ENCODE measurements around the gene OTP.

Gene OTP

DNA sequence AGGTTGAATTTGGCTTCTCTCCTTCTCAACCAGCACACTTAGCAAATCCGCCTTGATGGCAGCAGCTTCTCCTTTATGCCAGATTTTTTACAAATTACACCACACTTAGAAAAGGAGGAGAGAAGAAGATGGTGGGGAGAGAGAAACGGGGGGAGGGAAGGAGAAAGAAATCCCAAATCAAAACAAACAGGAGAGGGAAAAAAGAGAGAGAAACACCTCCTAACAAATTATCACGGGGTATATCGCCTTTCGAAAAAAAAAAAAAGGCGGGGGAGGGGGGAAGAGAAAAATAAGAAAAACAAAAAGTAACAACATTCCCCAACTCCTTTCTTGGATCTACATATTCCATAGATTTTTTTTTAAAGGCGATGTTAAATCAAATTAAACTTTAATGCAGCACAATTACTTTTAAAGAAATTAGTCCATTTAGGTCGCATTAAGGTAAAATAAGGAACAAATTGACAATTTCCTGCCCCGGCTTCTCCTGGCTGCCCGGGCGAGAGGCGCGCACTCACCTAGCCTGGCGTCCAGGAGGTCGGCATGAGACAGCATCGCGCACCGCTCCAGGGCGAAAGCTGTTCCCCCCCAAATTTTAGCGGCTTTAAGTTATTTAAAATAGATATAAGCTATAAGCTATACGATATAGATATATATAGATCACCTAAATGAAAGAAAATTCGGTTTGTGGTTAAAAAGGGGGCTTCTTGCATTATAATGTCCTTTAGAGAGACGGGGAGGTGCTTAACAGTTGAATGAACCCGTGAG is at the start of gene OTP:
Gene OTP (minus strand): TSS at position 716 of the 765 bp plus-strand sequence. CDS start 164 bp downstream, at position 552.
- DNase-seq: peak; percentile 49

DNA sequence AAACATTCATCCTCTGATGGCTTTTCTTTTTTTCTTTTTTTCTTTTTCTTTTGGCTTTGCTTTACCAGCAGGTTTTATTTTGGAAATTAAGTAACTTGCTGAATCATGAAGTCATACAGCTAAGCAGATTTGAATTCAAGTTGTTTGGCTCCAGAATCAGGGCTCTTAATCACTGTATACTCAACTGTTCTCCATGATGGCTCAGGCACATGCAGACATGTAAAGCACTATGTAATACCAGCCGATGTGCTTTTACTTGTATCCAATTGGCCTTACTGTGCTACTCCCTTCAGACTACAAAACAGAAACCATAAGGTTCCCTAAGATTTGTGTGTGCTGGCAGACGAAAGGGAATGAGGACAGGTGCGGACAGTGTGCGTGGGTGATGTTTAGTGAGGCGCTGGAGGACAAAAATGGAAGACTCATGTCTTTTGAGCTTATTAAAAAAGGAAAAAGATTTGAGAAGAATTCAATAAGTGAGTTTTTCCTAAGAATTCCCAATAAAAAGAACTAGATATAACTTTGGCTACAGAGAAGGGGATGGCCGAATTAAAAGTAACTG is 44.7 kb upstream of the OTP start:
- no peak for DNase-seq

DNA sequence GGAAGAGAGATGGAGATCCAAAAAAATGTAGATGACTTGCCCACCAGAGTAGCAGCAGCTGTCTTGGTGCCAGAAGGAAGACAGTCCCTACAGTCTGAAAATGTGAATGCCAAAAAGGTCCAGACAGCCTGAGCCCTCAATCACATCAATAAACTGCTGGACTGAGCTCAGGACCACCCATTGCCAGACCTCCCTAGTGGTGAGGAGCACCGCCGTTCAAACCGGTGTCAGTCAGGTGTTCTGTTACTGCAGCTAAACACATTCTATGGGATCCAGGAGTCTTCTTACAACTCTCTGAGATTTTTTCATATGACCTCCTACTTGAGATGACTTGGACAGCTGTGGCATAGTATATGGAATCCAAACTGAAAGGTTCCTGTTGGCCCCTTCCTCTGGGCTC is 32.0 kb upstream of the OTP start:
- no peak for DNase-seq

DNA sequence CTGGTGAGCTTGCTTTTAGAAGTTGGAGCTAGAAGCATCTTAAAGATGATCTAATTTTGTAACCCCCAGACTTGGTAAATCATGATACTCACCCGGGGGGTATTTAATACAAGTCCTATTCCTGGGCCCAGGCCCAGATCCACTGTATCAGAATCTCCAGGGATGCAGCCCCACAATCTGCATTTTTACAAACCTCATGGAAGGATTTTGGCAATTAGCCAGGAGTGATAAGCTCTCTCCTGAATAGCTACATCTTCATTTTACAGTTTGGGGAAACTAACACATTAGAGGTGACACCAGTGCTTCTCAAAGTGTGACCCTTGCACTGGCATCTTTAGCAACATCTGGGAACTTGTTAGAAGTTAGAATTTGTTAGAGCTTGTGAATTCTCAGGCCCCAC is 31.2 kb upstream of the OTP start:
- DNase-seq: no peak

DNA sequence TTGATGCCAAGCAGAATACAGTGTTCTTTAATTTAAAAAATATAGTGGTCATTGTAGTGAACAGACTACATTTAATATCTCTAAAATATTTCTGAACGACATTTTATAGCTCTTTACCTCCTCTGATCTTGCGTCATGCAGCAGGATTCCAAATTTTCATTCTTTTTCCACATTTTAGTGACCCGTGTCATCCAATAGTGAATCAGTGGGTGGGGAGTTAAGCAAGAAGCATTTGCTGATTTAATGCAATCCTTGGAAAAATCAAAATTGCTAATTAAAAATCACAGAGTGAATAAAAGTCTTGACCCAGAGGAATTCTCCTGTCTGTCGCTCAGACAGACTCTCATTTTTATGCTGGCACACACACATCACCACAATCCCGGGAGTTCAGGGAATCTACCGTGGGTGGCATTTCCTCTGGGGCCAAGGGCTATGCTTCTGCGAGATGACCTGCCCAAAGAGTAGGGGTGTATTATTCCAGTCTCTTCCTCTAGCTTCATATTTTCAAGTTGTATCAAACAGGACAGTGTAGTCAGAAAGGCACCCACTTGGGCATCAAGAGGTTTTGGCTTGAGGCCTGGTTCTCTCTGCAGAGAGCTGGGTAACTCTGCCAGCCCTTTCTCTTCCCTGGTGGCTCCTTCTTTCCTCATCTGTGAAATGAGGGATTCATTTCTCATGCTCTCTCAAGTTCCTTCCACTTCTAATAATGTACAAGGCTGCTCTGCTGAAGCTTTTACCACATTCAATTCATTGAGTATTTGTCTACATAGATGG is 24.8 kb upstream of the OTP start:
- DNase-seq: no peak

DNA sequence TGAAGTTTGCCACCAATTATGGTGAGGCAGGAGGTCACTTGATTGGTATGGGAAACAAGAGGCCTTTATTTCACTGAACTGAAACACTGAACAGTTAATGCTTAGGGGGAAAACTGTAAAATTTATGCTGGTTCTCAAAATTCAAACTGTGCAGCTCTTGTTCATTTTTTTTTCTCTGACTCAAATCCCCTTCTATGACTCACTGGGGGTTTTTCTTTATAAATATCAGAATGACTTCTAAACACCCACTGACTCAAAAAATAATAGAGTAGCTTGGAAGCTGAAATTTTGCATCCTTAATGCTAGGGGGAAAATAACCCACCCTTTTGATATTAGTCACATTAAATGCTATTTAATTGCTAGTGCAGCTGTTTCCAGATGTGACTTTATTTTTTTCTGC is 24.1 kb upstream of the OTP start:
- DNase-seq: no peak

DNA sequence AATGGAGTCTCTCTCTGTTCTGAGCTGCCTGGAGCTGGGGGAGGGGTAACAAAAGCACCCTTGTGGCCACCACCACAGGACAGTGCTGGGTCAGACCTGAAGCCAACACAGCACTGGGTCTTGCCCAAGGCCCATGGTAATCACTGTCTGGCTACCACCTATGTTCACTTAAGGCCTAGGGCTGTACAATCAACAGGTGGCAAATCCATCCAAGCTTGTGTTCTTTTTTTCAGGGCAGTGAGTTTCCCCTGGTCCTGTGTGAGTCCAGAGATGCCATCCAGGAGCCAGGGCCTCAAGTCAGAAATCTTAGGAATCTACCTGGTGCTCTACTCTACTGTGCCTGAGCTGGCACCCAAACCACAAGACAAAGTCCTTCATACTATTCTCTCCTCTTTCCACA is 20.1 kb upstream of the OTP start:
- no peak for DNase-seq

DNA sequence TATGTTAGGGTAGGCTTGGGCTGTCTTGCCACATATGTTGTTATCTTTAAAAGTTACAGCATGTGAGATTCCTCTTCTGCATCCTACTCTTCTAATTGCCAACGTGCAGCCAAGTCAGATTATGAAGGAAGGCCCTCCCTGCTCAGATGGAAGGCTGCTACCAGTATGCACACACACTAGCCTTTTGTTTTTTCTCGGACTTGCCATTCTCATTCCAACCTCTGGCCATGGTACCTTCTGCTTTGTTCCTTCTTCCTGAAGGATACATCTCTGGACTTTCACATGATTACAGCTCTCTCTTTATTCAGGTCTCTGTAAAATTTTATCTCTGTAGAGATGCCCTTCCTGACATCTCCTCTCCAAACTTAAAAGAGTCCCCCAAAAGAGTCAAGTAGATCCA is 12.8 kb upstream of the OTP start:
- DNase-seq: no peak

DNA sequence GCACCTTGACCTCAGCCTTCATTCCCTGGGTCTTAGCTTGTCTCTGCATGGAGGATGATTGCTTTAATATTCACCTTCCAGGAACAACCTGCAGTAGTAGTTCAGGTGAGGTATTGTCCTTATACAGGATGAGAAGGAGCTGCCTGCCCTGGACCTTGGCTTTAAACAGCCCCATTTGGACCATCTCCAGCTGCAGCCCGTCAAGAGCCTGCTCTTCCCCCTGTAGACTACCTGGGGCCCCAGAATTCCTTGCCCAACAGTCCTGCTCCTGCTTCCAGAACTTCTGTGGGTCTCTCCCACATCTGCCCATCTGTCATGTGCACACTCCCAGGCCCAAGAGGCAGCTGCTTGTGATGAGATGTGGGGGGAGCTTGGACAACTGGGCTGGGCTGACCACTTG is 12.2 kb upstream of the OTP start:
- DNase-seq: no peak

DNA sequence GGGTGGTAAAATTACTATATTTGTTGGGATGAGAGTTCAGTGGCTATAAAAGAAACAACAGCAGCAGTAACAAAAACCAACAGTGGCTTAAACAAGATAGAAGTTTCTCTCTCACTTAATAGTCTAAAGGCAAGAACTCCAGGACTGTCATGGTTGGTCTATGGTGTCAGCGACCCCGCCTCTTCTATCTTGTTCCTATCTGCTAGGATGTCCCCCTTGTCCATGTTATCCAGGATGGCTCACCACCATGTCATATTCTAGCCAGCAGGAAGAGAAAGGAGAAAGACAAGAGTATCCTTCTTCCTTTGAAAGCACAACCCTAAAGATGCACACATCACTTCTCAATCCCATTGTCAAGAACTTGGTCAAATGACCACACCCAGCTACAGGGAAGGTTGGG is 11.3 kb upstream of the OTP start:
- DNase-seq: no peak

DNA sequence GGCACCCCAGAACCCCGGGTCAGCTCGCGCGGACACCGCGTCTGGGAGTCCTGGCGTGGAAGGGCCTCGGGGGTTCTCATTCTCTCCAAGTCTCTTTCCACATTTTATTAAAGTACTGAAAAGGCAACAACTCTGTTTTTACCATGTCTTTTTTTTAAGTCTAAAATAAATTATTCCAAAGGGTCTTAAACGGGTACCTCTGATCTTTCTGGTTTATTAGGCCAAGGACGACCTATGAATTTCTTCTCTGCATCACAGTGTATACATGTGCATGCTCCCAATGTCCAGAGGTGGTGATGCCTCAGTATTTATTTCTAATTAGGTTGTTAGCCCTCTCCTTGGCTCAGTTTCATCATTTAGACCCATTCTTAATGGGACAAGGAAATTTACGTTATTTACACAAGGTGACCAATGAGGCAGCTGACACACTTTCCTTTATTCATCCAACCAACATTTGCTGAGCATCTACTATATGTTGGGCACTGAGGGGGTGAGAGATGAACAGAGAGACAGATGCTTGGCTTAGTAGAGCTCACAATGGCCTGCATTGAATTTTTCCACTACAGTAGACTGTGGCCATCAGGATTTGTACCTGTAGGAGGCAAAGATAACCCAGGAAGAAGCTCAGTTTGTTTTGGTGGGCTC is 7.6 kb upstream of the OTP start:
- no peak for DNase-seq

DNA sequence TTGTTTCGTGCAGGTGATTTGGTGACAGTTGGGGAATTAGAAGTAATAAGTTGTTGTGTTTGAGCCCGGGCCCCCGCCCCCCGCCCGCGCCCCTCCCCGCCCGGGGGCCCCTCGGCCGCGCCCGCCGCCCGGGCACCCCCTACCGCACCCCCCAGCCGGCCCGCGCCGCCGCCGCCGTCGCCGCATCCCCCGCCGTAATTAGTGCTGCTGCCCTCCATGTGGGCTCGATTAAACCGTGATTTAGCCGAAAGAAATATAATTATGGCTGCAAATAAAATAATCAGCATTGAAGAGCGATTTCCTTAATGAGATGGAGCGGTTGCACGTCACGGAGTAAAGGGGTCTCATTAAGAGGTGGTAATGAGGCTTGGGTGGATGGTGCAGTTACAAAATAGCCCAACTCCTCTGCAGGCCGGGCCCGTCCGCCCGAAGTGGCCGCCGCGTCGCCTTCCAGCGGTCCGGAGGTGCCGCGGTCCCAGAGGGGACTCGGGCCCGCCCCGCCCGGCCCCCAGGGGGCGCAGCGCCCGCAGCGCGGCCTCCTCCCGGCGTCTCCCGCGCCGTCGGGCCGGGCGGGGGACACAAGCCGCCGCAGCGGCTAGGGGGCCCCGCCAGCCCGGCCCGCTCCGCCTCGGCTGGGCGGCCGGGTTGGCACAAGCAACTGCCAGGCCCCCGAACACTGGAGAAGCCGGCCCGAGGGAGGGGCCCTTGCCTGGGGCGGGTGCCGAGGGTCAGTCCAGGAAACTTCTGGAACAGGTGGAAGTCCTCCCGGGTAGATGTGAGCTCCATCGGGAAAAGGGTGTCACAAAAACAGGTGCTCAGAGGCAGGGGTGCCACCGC is 6.9 kb upstream of the OTP start:
- DNase-seq: peak; percentile 80

DNA sequence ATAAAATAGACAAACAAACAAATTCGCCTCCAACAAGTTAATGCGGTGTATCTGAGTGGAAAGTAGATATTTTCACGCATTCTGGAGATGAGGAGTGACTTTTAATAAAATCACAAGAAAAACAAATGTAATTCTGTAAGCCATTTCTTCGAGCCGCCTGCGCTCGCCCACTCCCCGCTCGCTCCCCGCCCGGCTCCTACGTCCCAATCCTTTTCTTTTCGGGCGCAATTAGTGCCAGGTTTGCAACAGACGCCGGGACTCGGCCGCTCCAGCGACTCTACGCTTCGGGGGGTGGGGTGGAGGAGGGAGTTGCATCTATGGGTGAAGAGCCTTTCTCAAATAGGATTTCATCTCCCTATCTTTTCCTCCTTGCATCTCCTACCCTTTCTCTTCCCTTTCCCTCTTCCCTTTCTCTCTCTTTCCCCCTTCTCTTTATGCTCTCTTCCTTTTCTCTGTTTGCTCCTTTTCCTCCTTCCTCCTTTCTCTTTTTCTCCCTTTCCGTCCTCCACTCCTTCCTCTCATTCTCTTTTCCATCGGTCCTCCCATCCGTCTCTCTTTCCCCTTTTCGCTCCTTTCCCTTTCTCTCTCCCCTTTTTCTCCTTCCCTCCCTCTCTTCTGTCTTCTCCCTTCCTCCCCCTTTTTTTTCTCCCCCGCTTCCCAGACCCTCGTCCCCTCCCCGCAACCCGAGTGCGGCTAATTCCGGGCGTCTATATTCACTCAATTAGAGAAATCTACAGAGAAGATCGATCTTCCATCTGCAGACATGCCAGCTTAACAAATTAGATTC is 6.1 kb upstream of the OTP start:
- peak; percentile 47 for DNase-seq

DNA sequence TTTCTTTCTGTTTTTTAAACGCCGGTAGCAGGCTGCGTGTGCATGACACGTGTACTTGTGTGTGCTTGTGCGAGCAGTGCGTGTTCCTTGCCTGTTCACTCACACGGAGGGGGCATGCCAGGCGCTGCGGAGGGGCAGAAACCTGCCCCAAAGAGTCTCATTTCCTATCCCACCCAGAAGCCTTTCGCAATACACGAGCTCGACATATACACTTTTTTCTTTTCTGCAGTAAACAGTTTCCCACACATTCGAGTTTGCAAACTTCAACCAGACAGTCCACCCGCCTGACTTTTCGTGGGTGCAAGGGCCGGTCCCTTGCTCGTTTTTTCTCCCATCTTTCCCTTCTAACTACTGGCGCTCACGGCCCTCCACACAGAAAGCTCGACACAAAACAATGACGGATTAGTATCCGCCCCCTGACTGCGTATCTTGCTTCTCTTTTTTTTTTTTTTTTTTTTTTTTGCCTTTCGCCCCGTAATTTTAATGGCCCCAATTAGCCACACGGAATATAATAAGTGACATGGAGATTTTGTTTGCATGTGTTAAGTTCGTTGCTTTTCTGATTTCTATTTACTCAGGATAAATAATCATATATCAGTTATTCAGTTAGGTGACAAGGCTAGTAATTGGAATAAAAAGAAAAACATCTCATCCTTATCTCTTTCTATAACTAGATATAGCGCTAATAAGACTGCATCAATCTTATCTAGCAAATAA is 5.3 kb upstream of the OTP start:
- peak; percentile 39 for DNase-seq

DNA sequence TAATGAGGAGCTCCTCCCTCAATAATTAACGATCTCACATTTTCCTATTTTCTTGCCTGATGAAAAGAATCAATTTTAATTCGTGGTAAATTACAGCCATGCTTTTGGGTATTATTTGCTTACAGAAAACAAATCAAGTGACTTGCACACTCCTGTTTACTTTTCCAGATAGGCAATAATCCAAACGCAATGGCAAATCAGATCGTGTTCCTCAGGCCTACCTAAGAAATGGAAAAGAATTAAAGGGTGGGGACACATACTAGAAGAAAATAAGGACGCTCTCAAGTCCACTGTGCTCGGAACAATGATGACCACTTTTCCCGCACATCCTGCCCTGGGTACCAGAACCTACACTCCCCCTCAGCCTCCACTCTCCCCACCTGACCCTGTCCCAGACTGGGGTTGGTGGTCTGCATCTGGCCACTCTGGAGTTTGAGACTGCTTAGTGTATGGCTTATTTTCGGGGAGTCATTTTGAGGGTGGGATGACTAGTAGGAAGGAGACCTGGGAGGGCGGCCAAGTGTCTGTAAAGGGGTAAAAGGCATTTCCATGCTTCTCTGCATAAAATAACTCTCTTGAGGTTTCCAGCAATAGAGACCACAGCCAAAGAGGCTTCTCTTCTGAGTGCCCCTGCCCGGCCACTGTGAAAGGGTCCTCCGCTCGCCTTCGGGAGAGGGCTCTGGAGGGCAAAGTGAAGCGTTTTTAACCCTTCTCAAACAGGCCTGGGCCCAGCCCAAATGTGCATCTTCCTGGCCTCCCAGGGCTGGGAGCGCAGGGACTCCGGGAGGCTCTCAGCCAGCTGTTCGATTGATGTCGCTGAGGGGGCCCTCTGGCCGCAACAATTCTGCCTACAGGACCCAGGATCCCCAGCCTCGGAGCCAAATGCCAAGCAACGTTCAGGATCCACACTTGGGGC is 4.5 kb upstream of the OTP start:
- peak; percentile 37 for DNase-seq

DNA sequence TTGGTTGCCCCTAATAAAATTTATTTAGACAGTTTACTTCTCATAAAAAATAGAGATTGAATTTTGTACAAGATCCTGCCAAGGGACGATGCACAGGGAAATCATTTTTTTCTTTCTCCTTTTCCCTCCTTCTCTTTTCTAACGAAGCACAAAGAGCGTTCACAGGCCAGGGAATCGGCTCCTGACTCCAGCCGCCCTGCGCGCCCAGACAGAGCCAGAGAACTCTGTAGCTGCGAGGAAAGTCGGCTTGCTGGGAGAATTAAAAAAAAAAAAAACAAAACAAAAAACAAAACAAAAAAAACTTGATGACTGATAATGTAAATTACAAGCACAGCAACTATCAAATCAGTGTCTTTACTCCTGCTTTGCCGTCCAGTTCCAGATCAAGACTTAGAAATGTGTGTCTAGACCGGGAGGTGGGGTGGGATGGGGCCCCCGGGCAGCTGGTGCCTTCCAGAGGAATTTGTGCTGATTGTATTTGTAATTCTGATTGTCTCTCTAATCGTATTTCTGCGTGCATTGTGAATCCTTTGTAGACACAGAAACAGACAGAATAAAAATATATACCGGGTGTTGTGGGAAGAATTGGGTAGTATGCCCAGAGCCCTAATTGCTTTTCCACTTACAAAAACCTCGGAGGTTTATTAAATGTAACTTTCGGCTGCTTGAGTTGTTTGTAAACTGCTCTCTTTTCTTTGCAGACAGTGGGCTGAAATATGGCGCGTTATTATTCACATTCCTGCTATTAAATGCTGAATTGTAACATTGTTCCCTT is 3.6 kb upstream of the OTP start:
- peak; percentile 13 for DNase-seq

DNA sequence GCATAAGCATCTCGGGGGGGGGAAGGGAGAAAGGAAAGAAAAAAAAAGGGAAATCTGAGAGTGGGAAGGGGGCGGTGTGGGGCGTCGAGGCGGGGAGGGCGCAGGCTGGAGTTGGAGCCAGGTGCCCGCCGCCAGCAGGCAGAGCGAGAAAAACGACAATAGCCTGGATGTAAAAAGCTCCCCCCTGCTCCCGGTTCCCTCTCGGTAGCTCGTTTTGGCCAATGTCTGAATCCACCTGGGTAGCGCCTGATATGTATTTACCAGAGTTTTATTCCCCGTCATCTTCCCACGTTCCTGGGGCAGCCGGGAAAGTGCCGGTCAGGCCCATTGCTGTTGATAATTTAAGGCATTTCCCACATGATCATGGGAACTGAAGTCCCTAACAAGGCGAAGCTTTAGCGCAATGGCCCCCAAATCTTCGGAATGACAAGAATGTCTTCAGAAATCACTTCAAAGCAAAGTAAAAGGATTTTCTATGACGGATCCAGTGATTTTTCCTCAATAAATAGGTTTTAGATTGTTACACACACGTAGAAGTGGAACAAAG is 3.0 kb upstream of the OTP start:
- DNase-seq: peak; percentile 50

DNA sequence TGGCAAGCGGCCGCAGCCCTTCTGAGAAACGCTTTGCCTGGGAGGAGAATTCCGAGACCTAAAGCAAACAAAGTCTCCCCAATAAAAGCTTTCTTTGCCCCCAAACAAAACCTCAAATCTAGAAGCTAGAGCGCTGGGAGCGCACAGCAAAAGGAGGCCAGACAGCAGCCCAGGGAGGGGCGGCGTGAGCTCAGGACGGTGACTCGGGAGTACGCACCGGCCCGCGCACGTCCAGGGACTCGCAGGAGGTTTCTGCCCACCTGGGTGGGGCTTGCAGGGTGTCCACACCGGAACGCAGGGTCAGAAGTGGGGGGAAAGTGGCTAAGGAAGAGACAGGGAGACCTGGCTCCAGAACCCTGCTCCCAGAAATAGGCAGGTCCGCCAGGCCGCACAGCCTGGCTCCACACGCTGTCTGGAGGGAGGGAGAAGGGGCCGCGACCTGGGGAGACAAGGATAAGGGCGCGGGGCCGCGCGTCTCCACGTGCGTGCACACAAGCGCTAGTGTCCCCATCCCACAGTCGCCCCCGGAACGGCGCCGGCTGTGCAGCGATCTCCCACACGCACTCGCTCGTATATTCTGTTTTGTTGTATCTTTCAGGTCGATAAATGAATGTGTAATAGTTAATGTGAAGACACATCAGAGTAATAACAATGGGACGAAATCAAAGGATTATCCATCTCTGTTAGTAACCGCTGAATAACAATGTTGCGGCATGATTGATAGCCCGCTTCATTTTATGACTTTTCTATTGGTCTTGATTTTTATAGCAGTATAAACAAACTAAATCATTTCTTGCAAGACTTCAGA is 2.3 kb upstream of the OTP start:
- peak; percentile 71 for DNase-seq
